Smooth muscle cell (in vitro differentiated cells): ENCODE results near the gene RNU5B-1. TPM values are rescaled to one million over a fixed set of nuclear protein-coding genes. Genes with fewer than 3 reads are reported as not detected.

Experiments used
- polyA plus RNA-seq: library from polyadenylated mRNA; unstranded; fragments of >200 nt; fragmentation: Nextera tagmentation; extraction: Ambion mirVana; gene quantifications from 2 replicates; pipeline ENCODE4 v1.2.1, GENCODE V29; 2016
- small RNA-seq: library from RNA; depleted of rRNA; stranded (forward); fragments of <200 nt; gene quantifications from one replicate; pipeline ENCODE3, GENCODE V24; 2014
- total RNA-seq: library from RNA; depleted of rRNA; stranded (reverse); fragments of >200 nt; gene quantifications from 2 replicates; pipeline ENCODE4 v1.2.3, GENCODE V29; 2014

Gene RNU5B-1
- total and polyA plus RNA-seq, 2 experiments from 2014 or later, result not detected

Small RNA genes within 50 kb of the gene (small RNA-seq; reads per million reads assigned to genes)
- gene RNU5A-1 (29,101 reads per million, percentile 100 among the genes with 10 or more reads in this experiment), gene RNU5B-1 (2,090 reads per million, percentile 100 among the genes with 10 or more reads in this experiment), gene SNORA24B (0.82 reads per million, percentile 26 among the genes with 10 or more reads in this experiment)

Other genes starting within 250 kb of the RNU5B-1 start
- gene RASL12, start 236.7 kb upstream of the RNU5B-1 start, total RNA-seq, result 8.7 and 11.8 TPM in 2 replicates
- 14.6 and 15.0 TPM in 2 replicates for gene RASL12, start 236.7 kb upstream of the RNU5B-1 start, polyA plus RNA-seq
- not detected in 2 replicates for gene KBTBD13, start 227.9 kb upstream of the RNU5B-1 start, total RNA-seq
- gene KBTBD13, start 227.9 kb upstream of the RNU5B-1 start, polyA plus RNA-seq, result 0.11 and 0.66 TPM in 2 replicates
- gene UBAP1L, start 189.5 kb upstream of the RNU5B-1 start, total RNA-seq, result 0.90 and 1.0 TPM in 2 replicates
- 1.2 and 3.1 TPM in 2 replicates for gene UBAP1L, start 189.5 kb upstream of the RNU5B-1 start, polyA plus RNA-seq
- 13.4 and 14.3 TPM in 2 replicates for gene PDCD7, start 170.9 kb upstream of the RNU5B-1 start, total RNA-seq
- 10.4 and 11.6 TPM in 2 replicates for gene PDCD7, start 170.9 kb upstream of the RNU5B-1 start, polyA plus RNA-seq
- gene CLPX, start 119.3 kb upstream of the RNU5B-1 start, total RNA-seq, result 34.8 and 46.6 TPM in 2 replicates
- gene CLPX, start 119.3 kb upstream of the RNU5B-1 start, polyA plus RNA-seq, result 21.7 and 21.8 TPM in 2 replicates
- gene CILP, start 93.2 kb upstream of the RNU5B-1 start, total RNA-seq, result 84.4 and 114 TPM in 2 replicates
- gene CILP, start 93.2 kb upstream of the RNU5B-1 start, polyA plus RNA-seq, result 87.9 and 125 TPM in 2 replicates
- gene PARP16, start 17.8 kb upstream of the RNU5B-1 start, total RNA-seq, result 6.0 and 10.0 TPM in 2 replicates
- 11.7 and 15.1 TPM in 2 replicates for gene PARP16, start 17.8 kb upstream of the RNU5B-1 start, polyA plus RNA-seq
- not detected in 2 replicates for gene RNU5A-1, start 8.6 kb upstream of the RNU5B-1 start, total RNA-seq
- not detected in 2 replicates for gene RNU5A-1, start 8.6 kb upstream of the RNU5B-1 start, polyA plus RNA-seq
- 2.6 and 3.2 TPM in 2 replicates for gene IGDCC3, start 73.3 kb downstream of the RNU5B-1 start, total RNA-seq
- gene IGDCC3, start 73.3 kb downstream of the RNU5B-1 start, polyA plus RNA-seq, result 5.9 and 8.5 TPM in 2 replicates
- 20.0 and 20.5 TPM in 2 replicates for gene IGDCC4, start 118.3 kb downstream of the RNU5B-1 start, total RNA-seq
- gene IGDCC4, start 118.3 kb downstream of the RNU5B-1 start, polyA plus RNA-seq, result 24.2 and 25.2 TPM in 2 replicates
- 30.2 and 36.4 TPM in 2 replicates for gene DPP8, start 213.0 kb downstream of the RNU5B-1 start, total RNA-seq
- 25.6 and 30.8 TPM in 2 replicates for gene DPP8, start 213.0 kb downstream of the RNU5B-1 start, polyA plus RNA-seq
- 105 and 107 TPM in 2 replicates for gene HACD3, start 225.8 kb downstream of the RNU5B-1 start, total RNA-seq
- gene HACD3, start 225.8 kb downstream of the RNU5B-1 start, polyA plus RNA-seq, result 57.5 and 73.8 TPM in 2 replicates